Mesenchymal stem cell (in vitro differentiated cells and primary cell): ENCODE results near the gene RPTOR.
"Not testable (repeated sequence)": the region's sequence is repeated elsewhere in the genome, so short reads cannot be mapped to it uniquely, and the experiment has no call there.

Experiments used
- DNase-seq: peaks from one replicate; pipeline ENCODE4 v3.0.0-alpha.2; 2013
- H2AFZ ChIP-seq: one replicate; pipeline ENCODE4 v1.6.1; 2013; ENCODE audit warnings: low read depth, mild to moderate bottlenecking, control low read depth, inconsistent platforms, low read length, moderate library complexity
- H2AK5ac ChIP-seq: 2 replicates; pipeline ENCODE4 v1.6.1; 2013; ENCODE audit warnings: low read length, moderate library complexity, mild to moderate bottlenecking, inconsistent platforms; ENCODE audit not compliant: severe bottlenecking
- H2BK120ac ChIP-seq: one replicate; pipeline ENCODE4 v1.6.1; 2013; ENCODE audit warnings: low read depth, mild to moderate bottlenecking, inconsistent platforms, low read length, moderate library complexity
- H2BK12ac ChIP-seq, 2 experiments: one replicate each; pipeline ENCODE4 v1.6.1; 2013; ENCODE audit warnings: inconsistent platforms in 2 of 2, low read length in 2 of 2, mild to moderate bottlenecking in 2 of 2, moderate library complexity in 2 of 2, control low read depth in 1 of 2
- H2BK15ac ChIP-seq: one replicate; pipeline ENCODE4 v1.6.1; 2013; ENCODE audit warnings: mild to moderate bottlenecking, low read depth, inconsistent platforms; ENCODE audit not compliant: poor library complexity, severe bottlenecking
- H2BK5ac ChIP-seq: 2 replicates; pipeline ENCODE4 v1.6.1; 2013; ENCODE audit warnings: low read depth, mild to moderate bottlenecking, low read length, control low read depth, inconsistent platforms; ENCODE audit not compliant: poor library complexity, severe bottlenecking
- H3K14ac ChIP-seq, 2 experiments: one replicate each; pipeline ENCODE4 v1.6.1; 2013; ENCODE audit warnings: inconsistent platforms in 2 of 2, low read length in 2 of 2, control low read depth in 1 of 2, mild to moderate bottlenecking in 1 of 2, moderate library complexity in 1 of 2
- H3K18ac ChIP-seq, 2 experiments: one replicate each; pipeline ENCODE4 v1.6.1; 2013; ENCODE audit warnings: inconsistent platforms in 2 of 2, low read length in 2 of 2, control low read depth in 1 of 2, low read depth in 1 of 2, mild to moderate bottlenecking in 1 of 2
- H3K23ac ChIP-seq, 2 experiments: one replicate each; pipeline ENCODE4 v1.6.1; 2013; ENCODE audit warnings: inconsistent platforms in 2 of 2, low read length in 2 of 2, mild to moderate bottlenecking in 2 of 2, moderate library complexity in 2 of 2, control low read depth in 1 of 2
- H3K27ac ChIP-seq: 2 replicates; pipeline ENCODE4 v1.5.1; 2013; ENCODE audit warnings: mild to moderate bottlenecking, moderate library complexity, low read length, control low read depth, inconsistent platforms; ENCODE audit not compliant: poor library complexity, severe bottlenecking
- H3K27me3 ChIP-seq, 2 experiments: 2 replicates each; pipeline versions ENCODE4 v1.6.1 to v1.7.0; 2013; ENCODE audit warnings: low read length in 2 of 2, mild to moderate bottlenecking in 2 of 2, moderate library complexity in 2 of 2, control low read depth in 1 of 2, inconsistent platforms in 1 of 2; ENCODE audit not compliant: control insufficient read depth in 1 of 2, insufficient read depth in 1 of 2
- H3K36me3 ChIP-seq, 2 experiments: 2 replicates each; pipeline versions ENCODE4 v1.6.1 to v1.7.0; 2013; ENCODE audit warnings: low read length in 2 of 2, control low read depth in 1 of 2, inconsistent platforms in 1 of 2, low read depth in 1 of 2, mild to moderate bottlenecking in 1 of 2; ENCODE audit not compliant: insufficient read depth in 2 of 2, control insufficient read depth in 1 of 2
- H3K4ac ChIP-seq, 2 experiments: one replicate each; pipeline ENCODE4 v1.6.1; 2013; ENCODE audit warnings: inconsistent platforms in 2 of 2, low read length in 2 of 2, mild to moderate bottlenecking in 2 of 2, moderate library complexity in 2 of 2, control low read depth in 1 of 2, low read depth in 1 of 2
- H3K4me1 ChIP-seq: 2 replicates; pipeline ENCODE4 v1.6.1; 2013; ENCODE audit warnings: low read depth, low read length, control low read depth; ENCODE audit not compliant: control insufficient read depth, insufficient read depth
- H3K4me2 ChIP-seq: 2 replicates; pipeline ENCODE4 v1.6.1; 2013; ENCODE audit warnings: low read length, mild to moderate bottlenecking, inconsistent platforms; ENCODE audit not compliant: poor library complexity, severe bottlenecking
- H3K4me3 ChIP-seq, 2 experiments: 2 replicates each; pipeline versions ENCODE4 v1.5.1 to v1.7.0; 2013; ENCODE audit warnings: low read length in 2 of 2, mild to moderate bottlenecking in 2 of 2, control low read depth in 1 of 2, low read depth in 1 of 2; ENCODE audit not compliant: insufficient read depth in 1 of 2
- H3K79me1 ChIP-seq: replicated peaks from 2 replicates; pipeline ENCODE4 v1.6.1; 2013; ENCODE audit warnings: mild to moderate bottlenecking, control low read depth, low read length, inconsistent platforms; ENCODE audit not compliant: poor library complexity, severe bottlenecking
- H3K9ac ChIP-seq: 2 replicates; pipeline ENCODE4 v1.7.0; 2013; ENCODE audit warnings: mild to moderate bottlenecking, low read length, moderate library complexity
- H3K9me3 ChIP-seq: 2 replicates; pipeline ENCODE4 v1.7.0; 2013; ENCODE audit warnings: mild to moderate bottlenecking, low read length; ENCODE audit not compliant: control insufficient read depth
- H4K8ac ChIP-seq: one replicate; pipeline ENCODE4 v1.6.1; 2013; ENCODE audit warnings: inconsistent platforms, mild to moderate bottlenecking, low read length, moderate library complexity
- H4K91ac ChIP-seq: one replicate; pipeline ENCODE4 v1.6.1; 2013; ENCODE audit warnings: mild to moderate bottlenecking, low read length, inconsistent platforms
- WGBS: methylation state at CpG from one replicate; pipeline ENCODE4 v1.1.7; 2013; ENCODE audit warnings: mixed read lengths; 5-methylcytosine and 5-hydroxymethylcytosine counted together

The RPTOR gene

GRCh38 chr17:80621997-80622357 is 77.3 kb downstream of the RPTOR start:
- Histone ChIP-seq H3K79me1 (peaks cover 28% of the 10 kb centered on the region), H3K23ac (no peak overlapping the region), H3K18ac (no peak overlapping the region), H3K9me3 (no peaks in the 10 kb centered on the region), H3K4me2 (no peak overlapping the region), H3K4ac (no peak overlapping the region), H3K14ac (no peak overlapping the region), H3K27me3 (no peaks in the 10 kb centered on the region), H2AFZ (no peak overlapping the region), H2BK120ac (no peak overlapping the region), H2AK5ac (no peak overlapping the region), H2BK5ac (no peak overlapping the region), H2BK12ac (no peak overlapping the region), H3K9ac (no peak overlapping the region), H3K27ac (no peak overlapping the region), H3K4me1 (peaks cover 9% of the 10 kb centered on the region), H3K4me3 (no peak overlapping the region), H4K91ac (no peak overlapping the region), H2BK15ac (no peak overlapping the region), H4K8ac (no peak overlapping the region), H3K36me3 (peaks cover 4 to 7% of the 10 kb centered on the region in 2 experiments)
- DNase-seq, result no peak
- 24% methylated on average over 2 of the region's 3 CpGs for WGBS

GRCh38 chr17:80624864-80625263 is 80.2 kb downstream of the RPTOR start:
- Histone ChIP-seq H3K14ac (no peak overlapping the region), H3K9ac (no peak overlapping the region), H3K4me1 (peaks cover 3% of the 10 kb centered on the region), H3K4me3 (no peak overlapping the region), H2AK5ac (no peak overlapping the region), H2AFZ (no peak overlapping the region), H3K4me2 (no peak overlapping the region), H3K4ac (no peak overlapping the region), H2BK12ac (no peak overlapping the region), H3K79me1 (peaks cover 26% of the 10 kb centered on the region), H3K18ac (no peak overlapping the region), H3K36me3 (peaks cover 4 to 7% of the 10 kb centered on the region in 2 experiments), H3K9me3 (no peaks in the 10 kb centered on the region), H3K27ac (no peak overlapping the region), H3K23ac (no peak overlapping the region), H3K27me3 (no peaks in the 10 kb centered on the region), H2BK120ac (no peak overlapping the region), H4K8ac (no peak overlapping the region), H2BK15ac (no peak overlapping the region), H4K91ac (no peak overlapping the region), H2BK5ac (no peak overlapping the region)
- DNase-seq, result no peak
- WGBS, result 92% methylated on average over 14 of the region's 14 CpGs

- H3K14ac ChIP-seq, result no peak overlapping the region
- H3K9ac ChIP-seq, result no peak overlapping the region
- H3K36me3 ChIP-seq, result peaks cover 6 to 7% of the 10 kb centered on the region in 2 experiments
- WGBS, result 92% methylated on average over 10 of the region's 14 CpGs
- no peak overlapping the region for H3K23ac ChIP-seq
- no peak overlapping the region for H2AFZ ChIP-seq
- no peak overlapping the region for H2BK15ac ChIP-seq
- H4K8ac ChIP-seq, result no peak overlapping the region
- no peaks in the 10 kb centered on the region for H3K9me3 ChIP-seq
- H3K4me1 ChIP-seq, result peaks cover 3% of the 10 kb centered on the region
- H2BK120ac ChIP-seq, result no peak overlapping the region
- no peak overlapping the region for H2BK12ac ChIP-seq
- no peak overlapping the region for H3K18ac ChIP-seq
- H4K91ac ChIP-seq, result no peak overlapping the region
- no peak for DNase-seq
- H3K79me1 ChIP-seq, result peaks cover 26% of the 10 kb centered on the region
- no peak overlapping the region for H2AK5ac ChIP-seq
- H3K4me2 ChIP-seq, result no peak overlapping the region
- no peak overlapping the region for H3K4ac ChIP-seq
- H3K4me3 ChIP-seq, result no peak overlapping the region
- H3K27ac ChIP-seq, result no peak overlapping the region
- H3K27me3 ChIP-seq, result no peaks in the 10 kb centered on the region
- H2BK5ac ChIP-seq, result no peak overlapping the region
Measured at GRCh38 chr17:80625627-80626026, 81.0 kb downstream of the RPTOR start.

GRCh38 chr17:80628881-80629280 is 84.2 kb downstream of the RPTOR start:
- not testable (repeated sequence) for H2BK12ac ChIP-seq, H3K4me2 ChIP-seq, H3K27me3 ChIP-seq

More at GRCh38 chr17:80628881-80629280, 84.2 kb downstream of the RPTOR start:
- not testable (repeated sequence) for H2AK5ac ChIP-seq, H4K8ac ChIP-seq, H2BK120ac ChIP-seq, H3K23ac ChIP-seq, H4K91ac ChIP-seq, H3K9ac ChIP-seq, H2BK5ac ChIP-seq, DNase-seq, H2BK15ac ChIP-seq, H2AFZ ChIP-seq, H3K4me3 ChIP-seq, H3K27ac ChIP-seq, H3K18ac ChIP-seq, H3K14ac ChIP-seq, H3K4ac ChIP-seq, H3K9me3 ChIP-seq, H3K4me1 ChIP-seq
- 89% methylated on average over 7 of the region's 7 CpGs for WGBS
- Histone ChIP-seq H3K79me1 (peaks cover 26% of the 10 kb centered on the region), H3K36me3 (peaks cover 7 to 14% of the 10 kb centered on the region in 2 experiments)
